Astrocyte (in vitro differentiated cells and primary cell): Measurements from ENCODE around the gene GAS6. TPM values are rescaled to one million over a fixed set of nuclear protein-coding genes. Genes with fewer than 3 reads are reported as not detected.
A peak's percentile ranks its signal among the peaks of the same experiment; 100 is the strongest.

Experiments
- DNase-seq: peaks from one replicate; pipeline ENCODE4 v3.0.0-alpha.2; 2010; ENCODE audit warnings: low read depth
- FAIRE-seq: peaks from 2 replicates; lab custom pipeline; 2011; peaks lifted over from hg19 to GRCh38; lab: Jason Lieb, UNC
- H2AFZ ChIP-seq: 2 replicates; pipeline ENCODE4 v1.6.0; 2012; ENCODE audit warnings: low read depth, low read length, inconsistent platforms
- H3K27ac ChIP-seq: 2 replicates; pipeline ENCODE4 v1.5.1; 2011; ENCODE audit warnings: low read depth, low read length, inconsistent platforms
- H3K27me3 ChIP-seq: 2 replicates; pipeline ENCODE4 v1.6.0; 2011; ENCODE audit warnings: low read length, inconsistent platforms; ENCODE audit not compliant: insufficient read depth
- H3K36me3 ChIP-seq: 2 replicates; pipeline ENCODE4 v1.5.1; 2011; ENCODE audit warnings: low read length, inconsistent platforms; ENCODE audit not compliant: insufficient read depth
- H3K4me1 ChIP-seq: 2 replicates; pipeline ENCODE4 v1.5.1; 2011; ENCODE audit warnings: low read length, inconsistent platforms; ENCODE audit not compliant: insufficient read depth
- H3K4me2 ChIP-seq: 2 replicates; pipeline ENCODE4 v1.6.0; 2012; ENCODE audit warnings: low read length, inconsistent platforms
- H3K4me3 ChIP-seq: 2 replicates; pipeline ENCODE4 v1.5.1; 2011; ENCODE audit warnings: low read depth, mild to moderate bottlenecking, low read length, inconsistent platforms; ENCODE audit not compliant: insufficient read depth
- H3K79me2 ChIP-seq: 2 replicates; pipeline ENCODE4 v1.6.0; 2012; ENCODE audit warnings: mild to moderate bottlenecking, low read length, inconsistent platforms; ENCODE audit not compliant: insufficient read depth
- H3K9ac ChIP-seq: 2 replicates; pipeline ENCODE4 v1.6.0; 2012; ENCODE audit warnings: mild to moderate bottlenecking, low read length, inconsistent platforms
- H3K9me3 ChIP-seq: 2 replicates; pipeline ENCODE4 v1.5.1; 2012; ENCODE audit warnings: low read depth, mild to moderate bottlenecking, low read length, inconsistent platforms; ENCODE audit not compliant: insufficient read depth
- H4K20me1 ChIP-seq: 2 replicates; pipeline ENCODE4 v1.6.0; 2012; ENCODE audit warnings: low read length, inconsistent platforms; ENCODE audit not compliant: insufficient read depth
- H3K27ac Mint-ChIP-seq: one replicate; pipeline ENCODE4 v1.8.0; 2021; ENCODE audit warnings: mild to moderate bottlenecking, mixed read lengths; ENCODE audit not compliant: unreplicated experiment
- H3K27me3 Mint-ChIP-seq: one replicate; pipeline ENCODE4 v1.8.0; 2021; ENCODE audit warnings: low read depth, mixed read lengths; ENCODE audit not compliant: unreplicated experiment
- H3K36me3 Mint-ChIP-seq: one replicate; pipeline ENCODE4 v1.8.0; 2021; ENCODE audit warnings: low read depth, mixed read lengths; ENCODE audit not compliant: unreplicated experiment
- H3K4me1 Mint-ChIP-seq: one replicate; pipeline ENCODE4 v1.8.0; 2021; ENCODE audit warnings: low read depth, mixed read lengths; ENCODE audit not compliant: unreplicated experiment
- H3K4me3 Mint-ChIP-seq: one replicate; pipeline ENCODE4 v1.8.0; 2021; ENCODE audit warnings: mild to moderate bottlenecking, moderate library complexity, mixed read lengths; ENCODE audit not compliant: unreplicated experiment
- H3K9me3 Mint-ChIP-seq: one replicate; pipeline ENCODE4 v1.8.0; 2021; ENCODE audit warnings: mild to moderate bottlenecking, mixed read lengths; ENCODE audit not compliant: unreplicated experiment
- EZH2 ChIP-seq: IDR thresholded peaks from 2 replicates; pipeline ENCODE4 v1.6.1; 2012; ENCODE audit warnings: mild to moderate bottlenecking, low read length, inconsistent platforms; ENCODE audit not compliant: insufficient read depth
- total RNA-seq: library from RNA; stranded (reverse); gene quantifications from 2 replicates; pipeline ENCODE4 v1.2.1, GENCODE V29; 2021
- TF ChIP-seq, protein P1 (sequence below): IDR thresholded peaks from 2 replicates; pipeline ENCODE4 v1.5.1; 2011; ENCODE audit warnings: low read depth, mild to moderate bottlenecking, inconsistent platforms, low read length, moderate library complexity; ENCODE audit not compliant: insufficient read depth

Gene GAS6
- total RNA-seq, 1 donor from 2014 or later = 287 TPM

DNA sequence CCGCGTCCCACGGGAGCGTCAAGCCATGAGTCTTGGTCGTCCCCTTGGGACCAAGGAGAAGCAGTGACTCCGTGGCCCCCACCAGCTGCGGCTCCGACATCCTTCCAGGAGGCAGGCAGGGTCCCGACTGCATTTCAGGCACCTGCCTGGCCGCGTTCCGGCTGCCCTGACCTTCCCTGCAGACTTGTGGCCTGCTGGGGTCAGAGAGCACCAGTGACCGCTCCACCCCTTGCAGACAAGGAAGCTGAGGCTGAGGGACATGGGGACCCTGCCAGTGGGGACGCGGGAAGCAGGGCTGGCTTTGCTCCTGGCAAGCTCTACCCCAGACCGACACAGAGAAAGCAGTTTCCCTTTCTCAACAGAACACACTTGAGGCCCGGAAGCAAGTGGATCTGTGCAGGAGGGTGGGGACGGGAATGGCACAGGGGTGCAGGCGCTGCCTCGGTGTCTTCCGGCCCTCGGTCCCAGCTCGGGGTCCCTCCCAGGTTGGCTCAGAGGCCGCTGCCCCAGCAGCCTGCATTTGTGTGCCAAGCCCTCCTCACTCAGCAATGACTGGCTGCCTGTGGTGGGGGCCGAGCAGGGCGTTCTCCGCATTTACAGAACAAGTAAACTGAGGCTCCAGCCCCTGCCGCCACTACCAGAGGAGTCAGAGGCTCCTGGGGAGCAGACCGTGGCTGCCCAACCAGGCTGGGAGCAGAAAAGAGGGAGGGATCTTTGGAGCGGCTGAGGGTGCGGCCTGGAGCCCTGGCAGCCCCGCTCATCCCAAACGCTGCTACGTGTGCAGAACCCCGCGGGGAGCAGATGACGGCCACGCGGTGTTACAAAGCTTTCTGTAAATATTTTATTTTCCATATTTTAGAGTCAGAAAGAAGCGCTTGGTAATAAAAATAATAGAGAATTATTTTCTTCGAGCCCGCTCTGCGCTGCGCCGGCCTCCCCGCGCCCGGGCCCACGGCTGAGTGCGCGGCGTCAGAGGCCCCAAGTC is 43.9 kb downstream of the GAS6 start:
- Mint-ChIP-seq H3K27ac (no peak overlapping the region), H3K36me3 (peaks cover 35% of the 10 kb centered on the region), H3K27me3 (peaks cover 2% of the 10 kb centered on the region), H3K9me3 (peaks cover 2% of the 10 kb centered on the region), H3K4me1 (peaks cover 28% of the 10 kb centered on the region), H3K4me3 (no peak overlapping the region)
- H3K27me3 ChIP-seq = no peaks in the 10 kb centered on the region
- no peak for FAIRE-seq
- no peaks in the 10 kb centered on the region for H3K79me2 ChIP-seq
- no peak for TF ChIP-seq EZH2
- H3K4me2 ChIP-seq = peak overlapping the region; percentile 72
- H4K20me1 ChIP-seq = no peaks in the 10 kb centered on the region
- H3K9me3 ChIP-seq = no peaks in the 10 kb centered on the region
- peaks cover 35% of the 10 kb centered on the region for H3K4me1 ChIP-seq
- DNase-seq = no peak
- H3K9ac ChIP-seq = peak overlapping the region; percentile 68
- H3K27ac ChIP-seq = peak overlapping the region; percentile 86
- no peaks in the 10 kb centered on the region for H3K36me3 ChIP-seq
- no peak overlapping the region for H3K4me3 ChIP-seq
- H2AFZ ChIP-seq = no peak overlapping the region

DNA sequence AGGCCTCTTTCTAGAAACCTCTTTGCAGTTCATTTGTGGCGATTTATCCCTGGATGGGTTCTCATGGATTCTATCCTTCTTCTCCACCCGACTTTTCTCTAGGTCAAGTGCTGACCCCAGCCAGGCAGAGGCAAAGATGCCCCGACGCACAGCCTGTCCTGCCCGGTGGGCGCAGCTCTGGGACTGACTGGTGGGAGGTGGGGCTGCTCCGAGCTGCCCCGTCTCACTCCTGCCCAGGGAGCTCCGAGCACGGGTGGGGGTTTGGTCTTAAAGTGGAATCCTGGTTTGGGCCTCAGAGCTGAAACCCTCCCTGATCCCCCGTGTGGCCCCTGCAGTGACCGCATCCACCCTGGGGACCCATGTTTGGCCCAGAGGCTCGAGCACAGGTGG is 44.5 kb downstream of the GAS6 start:
- no peaks in the 10 kb centered on the region for H4K20me1 ChIP-seq
- no peak overlapping the region for H3K9ac ChIP-seq
- FAIRE-seq (no peak), DNase-seq (no peak)
- H3K27ac ChIP-seq = no peak overlapping the region
- H3K36me3 ChIP-seq = no peaks in the 10 kb centered on the region
- H3K4me1 Mint-ChIP-seq = peaks cover 28% of the 10 kb centered on the region
- no peaks in the 10 kb centered on the region for H3K79me2 ChIP-seq
- H3K4me3 Mint-ChIP-seq = no peak overlapping the region
- peaks cover 2% of the 10 kb centered on the region for H3K27me3 Mint-ChIP-seq
- no peak overlapping the region for H3K4me2 ChIP-seq
- TF ChIP-seq, protein P1, sequence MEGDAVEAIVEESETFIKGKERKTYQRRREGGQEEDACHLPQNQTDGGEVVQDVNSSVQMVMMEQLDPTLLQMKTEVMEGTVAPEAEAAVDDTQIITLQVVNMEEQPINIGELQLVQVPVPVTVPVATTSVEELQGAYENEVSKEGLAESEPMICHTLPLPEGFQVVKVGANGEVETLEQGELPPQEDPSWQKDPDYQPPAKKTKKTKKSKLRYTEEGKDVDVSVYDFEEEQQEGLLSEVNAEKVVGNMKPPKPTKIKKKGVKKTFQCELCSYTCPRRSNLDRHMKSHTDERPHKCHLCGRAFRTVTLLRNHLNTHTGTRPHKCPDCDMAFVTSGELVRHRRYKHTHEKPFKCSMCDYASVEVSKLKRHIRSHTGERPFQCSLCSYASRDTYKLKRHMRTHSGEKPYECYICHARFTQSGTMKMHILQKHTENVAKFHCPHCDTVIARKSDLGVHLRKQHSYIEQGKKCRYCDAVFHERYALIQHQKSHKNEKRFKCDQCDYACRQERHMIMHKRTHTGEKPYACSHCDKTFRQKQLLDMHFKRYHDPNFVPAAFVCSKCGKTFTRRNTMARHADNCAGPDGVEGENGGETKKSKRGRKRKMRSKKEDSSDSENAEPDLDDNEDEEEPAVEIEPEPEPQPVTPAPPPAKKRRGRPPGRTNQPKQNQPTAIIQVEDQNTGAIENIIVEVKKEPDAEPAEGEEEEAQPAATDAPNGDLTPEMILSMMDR = no peak
- no peak overlapping the region for H2AFZ ChIP-seq
- no peak overlapping the region for H3K27ac Mint-ChIP-seq
- no peaks in the 10 kb centered on the region for H3K27me3 ChIP-seq
- H3K36me3 Mint-ChIP-seq = peaks cover 32% of the 10 kb centered on the region
- H3K4me1 ChIP-seq = peaks cover 38% of the 10 kb centered on the region
- H3K9me3 Mint-ChIP-seq = peaks cover 2% of the 10 kb centered on the region
- H3K9me3 ChIP-seq = no peaks in the 10 kb centered on the region
- H3K4me3 ChIP-seq = no peak overlapping the region

DNA sequence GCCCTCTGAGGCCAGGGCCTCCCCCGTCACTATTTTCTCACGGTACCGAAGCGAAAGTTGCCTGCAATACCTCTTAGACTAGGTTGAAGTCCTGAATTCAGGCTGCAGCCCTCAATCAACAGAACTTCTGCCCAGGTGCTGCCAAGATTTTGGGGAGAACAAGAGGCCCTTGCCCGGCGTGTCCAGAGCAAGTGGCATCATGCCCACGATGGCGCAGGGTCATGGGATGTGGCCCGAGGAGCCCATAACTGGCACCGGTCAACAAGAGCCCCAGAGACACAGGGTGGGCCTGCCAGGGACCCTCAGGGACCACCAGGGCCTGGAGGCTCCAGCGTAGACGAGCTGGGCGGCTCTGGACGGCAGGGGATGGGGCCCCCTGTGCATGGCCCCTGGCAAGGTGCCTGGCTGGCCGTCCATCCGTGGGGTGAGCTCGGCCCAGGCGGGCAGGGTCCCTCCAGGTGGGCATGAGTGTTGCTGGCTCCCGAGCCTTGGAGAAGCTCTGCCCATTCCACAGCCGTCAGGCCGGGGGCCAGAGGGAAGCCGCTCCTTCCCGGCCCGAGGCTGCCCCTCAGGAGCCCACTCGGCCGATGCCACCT is 45.1 kb downstream of the GAS6 start:
- FAIRE-seq (no peak), DNase-seq (no peak)
- Mint-ChIP-seq H3K27me3 (peaks cover 2% of the 10 kb centered on the region), H3K9me3 (peaks cover 2% of the 10 kb centered on the region), H3K27ac (no peak overlapping the region), H3K36me3 (peaks cover 30% of the 10 kb centered on the region), H3K4me1 (peaks cover 33% of the 10 kb centered on the region), H3K4me3 (no peak overlapping the region)
- no peak overlapping the region for H3K27ac ChIP-seq
- H3K4me1 ChIP-seq = peaks cover 44% of the 10 kb centered on the region
- H3K4me2 ChIP-seq = no peak overlapping the region
- H2AFZ ChIP-seq = no peak overlapping the region
- H3K79me2 ChIP-seq = no peaks in the 10 kb centered on the region
- no peak overlapping the region for H3K4me3 ChIP-seq
- H3K9me3 ChIP-seq = no peaks in the 10 kb centered on the region
- no peak overlapping the region for H3K9ac ChIP-seq
- H4K20me1 ChIP-seq = no peaks in the 10 kb centered on the region
- H3K36me3 ChIP-seq = no peaks in the 10 kb centered on the region
- no peaks in the 10 kb centered on the region for H3K27me3 ChIP-seq
- TF ChIP-seq EZH2 = no peak
- TF ChIP-seq, protein P1 = no peak
